Measurements from ENCODE around the gene HSPA4L. TPM values are rescaled to one million over a fixed set of nuclear protein-coding genes. Genes with fewer than 3 reads are reported as not detected.

The HSPA4L gene
- total and polyA plus RNA-seq, 2 donors (not counting 3 experiments of a cell fraction or from before 2014, with no cell fraction given) = 1.3 to 12.4 TPM

- Histone ChIP-seq H3K9me1 (replicated peaks; ENCODE audit: control insufficient read depth, extremely low read depth, insufficient read depth, low read length) (no peaks in the 10 kb centered on the region), H3K27ac (ENCODE audit: insufficient read depth, low read depth, low read length) (no peak overlapping the region), H4K20me1 (replicated peaks; ENCODE audit: control insufficient read depth, extremely low read depth, insufficient read depth, low read length) (no peaks in the 10 kb centered on the region), H3K27me3 (ENCODE audit: control insufficient read depth in 2 of 2, insufficient read depth in 2 of 2, low read length in 2 of 2) (no peaks in the 10 kb centered on the region), H3K9ac (replicated peaks; ENCODE audit: extremely low read depth, insufficient read depth, low read length) (no peak overlapping the region), H2AFZ (ENCODE audit: low read depth, low read length) (no peak overlapping the region), H3K4me2 (ENCODE audit: insufficient read depth, low read length) (no peak overlapping the region), H3K4me1 (ENCODE audit: control insufficient read depth, extremely low read depth, insufficient read depth, low read length) (no peaks in the 10 kb centered on the region), H3K9me3 (replicated peaks; ENCODE audit: control insufficient read depth, insufficient read depth, low read length) (no peaks in the 10 kb centered on the region), H3K79me2 (ENCODE audit: control insufficient read depth, insufficient read depth, low read length) (no peaks in the 10 kb centered on the region), H3K4me3 (replicated peaks in 1 of 3; ENCODE audit: insufficient read depth in 1 of 3, low read depth in 1 of 3, low read length in 3 of 3) (no peak overlapping the region), H3K36me3 (ENCODE audit: control insufficient read depth in 2 of 2, extremely low read depth in 1 of 2, insufficient read depth in 2 of 2, low read length in 2 of 2) (no peaks in the 10 kb centered on the region)
- FAIRE-seq (no peak), DNase-seq (ENCODE audit: low read depth, low spot score) (no peak)
- BruUV-seq (replicated peaks) = no TSS peak
- TF ChIP-seq POLR2AphosphoS5 (IDR thresholded peaks at IDR 0.05; ENCODE audit: insufficient read depth, low read depth, low read length) = no peak
- no peak for TF ChIP-seq EZH2 (IDR thresholded peaks at IDR 0.05; ENCODE audit: borderline replicate concordance, low read depth, low read length, severe bottlenecking)
- no peak for TF ChIP-seq MYC (IDR thresholded peaks at IDR 0.05; ENCODE audit: low read depth, low read length)
- no peak for TF ChIP-seq POLR2A (IDR thresholded peaks at IDR 0.05; ENCODE audit: low read depth, low read length)
- TF ChIP-seq, protein P1, sequence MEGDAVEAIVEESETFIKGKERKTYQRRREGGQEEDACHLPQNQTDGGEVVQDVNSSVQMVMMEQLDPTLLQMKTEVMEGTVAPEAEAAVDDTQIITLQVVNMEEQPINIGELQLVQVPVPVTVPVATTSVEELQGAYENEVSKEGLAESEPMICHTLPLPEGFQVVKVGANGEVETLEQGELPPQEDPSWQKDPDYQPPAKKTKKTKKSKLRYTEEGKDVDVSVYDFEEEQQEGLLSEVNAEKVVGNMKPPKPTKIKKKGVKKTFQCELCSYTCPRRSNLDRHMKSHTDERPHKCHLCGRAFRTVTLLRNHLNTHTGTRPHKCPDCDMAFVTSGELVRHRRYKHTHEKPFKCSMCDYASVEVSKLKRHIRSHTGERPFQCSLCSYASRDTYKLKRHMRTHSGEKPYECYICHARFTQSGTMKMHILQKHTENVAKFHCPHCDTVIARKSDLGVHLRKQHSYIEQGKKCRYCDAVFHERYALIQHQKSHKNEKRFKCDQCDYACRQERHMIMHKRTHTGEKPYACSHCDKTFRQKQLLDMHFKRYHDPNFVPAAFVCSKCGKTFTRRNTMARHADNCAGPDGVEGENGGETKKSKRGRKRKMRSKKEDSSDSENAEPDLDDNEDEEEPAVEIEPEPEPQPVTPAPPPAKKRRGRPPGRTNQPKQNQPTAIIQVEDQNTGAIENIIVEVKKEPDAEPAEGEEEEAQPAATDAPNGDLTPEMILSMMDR (IDR thresholded peaks at IDR 0.05; ENCODE audit: extremely low read depth in 1 of 2, insufficient read depth in 1 of 2, low read depth in 1 of 2, low read length in 2 of 2) = no peak
- TF ChIP-seq GATA2 (IDR thresholded peaks at IDR 0.05; ENCODE audit: insufficient read depth, insufficient read length, low read depth, low read length) = no peak
- POLR2A ChIA-PET = no interaction called here
- dilution Hi-C loops (cut with MboI; ENCODE audit: extremely low pct_ligation_motif_present, low sequenced_read_pairs) (no loop called here), intact Hi-C loops (cut with micrococcal nuclease) (no loop called here)
- CTCF ChIA-PET = no interaction called here
Observed at GRCh38 chr4:127793528-127793927, 11.4 kb downstream of the HSPA4L start.

DNA sequence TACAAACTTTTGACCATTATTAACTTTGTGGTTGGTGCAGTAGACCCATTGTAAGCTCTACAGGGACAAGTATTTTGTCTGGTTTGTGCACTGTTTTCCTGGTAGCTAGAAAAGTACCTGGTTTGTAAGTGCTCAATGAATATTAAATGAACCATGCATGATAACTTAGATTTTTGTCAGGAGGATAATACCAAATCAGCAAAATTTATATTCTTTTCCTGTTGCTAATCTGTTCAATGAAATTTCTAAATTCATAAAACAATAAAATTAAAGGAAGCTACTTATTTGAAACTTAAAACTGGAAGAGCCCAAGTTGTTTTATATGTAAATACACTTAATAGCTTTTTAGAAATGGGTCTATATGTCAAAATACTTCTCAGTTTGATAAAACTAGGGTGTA lies 17.6 kb downstream of the HSPA4L start:
- Histone ChIP-seq H4K20me1 (replicated peaks; ENCODE audit: control insufficient read depth, extremely low read depth, insufficient read depth, low read length) (no peaks in the 10 kb centered on the region), H3K9me1 (replicated peaks; ENCODE audit: control insufficient read depth, extremely low read depth, insufficient read depth, low read length) (no peaks in the 10 kb centered on the region), H3K9ac (replicated peaks; ENCODE audit: extremely low read depth, insufficient read depth, low read length) (no peak overlapping the region), H3K4me2 (ENCODE audit: insufficient read depth, low read length) (no peak overlapping the region), H3K9me3 (replicated peaks; ENCODE audit: control insufficient read depth, insufficient read depth, low read length) (no peaks in the 10 kb centered on the region), H3K79me2 (ENCODE audit: control insufficient read depth, insufficient read depth, low read length) (no peaks in the 10 kb centered on the region), H2AFZ (ENCODE audit: low read depth, low read length) (no peak overlapping the region), H3K27me3 (ENCODE audit: control insufficient read depth in 2 of 2, insufficient read depth in 2 of 2, low read length in 2 of 2) (no peaks in the 10 kb centered on the region), H3K4me3 (replicated peaks in 1 of 3; ENCODE audit: insufficient read depth in 1 of 3, low read depth in 1 of 3, low read length in 3 of 3) (no peak overlapping the region), H3K36me3 (ENCODE audit: control insufficient read depth in 2 of 2, extremely low read depth in 1 of 2, insufficient read depth in 2 of 2, low read length in 2 of 2) (no peaks in the 10 kb centered on the region), H3K27ac (ENCODE audit: insufficient read depth, low read depth, low read length) (no peak overlapping the region), H3K4me1 (ENCODE audit: control insufficient read depth, extremely low read depth, insufficient read depth, low read length) (no peaks in the 10 kb centered on the region)
- POLR2A ChIA-PET = no interaction called here
- intact Hi-C loops (cut with micrococcal nuclease) (no loop called here), dilution Hi-C loops (cut with MboI; ENCODE audit: extremely low pct_ligation_motif_present, low sequenced_read_pairs) (no loop called here)
- TF ChIP-seq, protein P2, sequence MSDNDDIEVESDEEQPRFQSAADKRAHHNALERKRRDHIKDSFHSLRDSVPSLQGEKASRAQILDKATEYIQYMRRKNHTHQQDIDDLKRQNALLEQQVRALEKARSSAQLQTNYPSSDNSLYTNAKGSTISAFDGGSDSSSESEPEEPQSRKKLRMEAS (IDR thresholded peaks at IDR 0.05; ENCODE audit: insufficient read depth, insufficient read length) = no peak
- TF ChIP-seq POLR2A (IDR thresholded peaks at IDR 0.05; ENCODE audit: low read depth, low read length) = no peak
- TF ChIP-seq, protein P1 (IDR thresholded peaks at IDR 0.05; ENCODE audit: extremely low read depth in 1 of 2, insufficient read depth in 1 of 2, low read depth in 1 of 2, low read length in 2 of 2) = no peak
- TF ChIP-seq GATA2 (IDR thresholded peaks at IDR 0.05; ENCODE audit: insufficient read depth, insufficient read length, low read depth, low read length) = no peak
- TF ChIP-seq EZH2 (IDR thresholded peaks at IDR 0.05; ENCODE audit: borderline replicate concordance, low read depth, low read length, severe bottlenecking) = no peak
- TF ChIP-seq MYC (IDR thresholded peaks at IDR 0.05; ENCODE audit: low read depth, low read length) = no peak
- no peak for TF ChIP-seq POLR2AphosphoS5 (IDR thresholded peaks at IDR 0.05; ENCODE audit: insufficient read depth, low read depth, low read length)
- no peak for TF ChIP-seq JUN (IDR thresholded peaks at IDR 0.05; ENCODE audit: borderline replicate concordance, insufficient read depth, insufficient read length, low read depth)
- no peak for TF ChIP-seq FOS (IDR thresholded peaks at IDR 0.05; ENCODE audit: borderline replicate concordance, insufficient read depth, low read length)
- FAIRE-seq = no peak
- CTCF ChIA-PET = interaction anchor here (1.3 kb wide), 1 partner anchor 11 kb away, joined by 4 read pairs; no protein-coding TSS in a partner anchor
- BruUV-seq (replicated peaks) = no TSS peak
- no peak for DNase-seq (ENCODE audit: low read depth, low spot score)

All from endothelial cell of umbilical vein (primary cell).